Right hindlimb (tissue), 1 donor: ENCODE results near the gene S100A7.

Source experiments
- DNase-seq: peaks from one replicate; pipeline ENCODE4 v3.0.0-alpha.2; 2018

Gene S100A7

GRCh38 chr1:153460551-153460950, at the start of gene S100A7:
Gene S100A7 (minus strand): TSS chr1:153460651. CDS start chr1:153459013, 1,638 bp downstream.
- no peak for DNase-seq

GRCh38 chr1:153509729-153510354, 49.4 kb upstream of the S100A7 start:
- no peak for DNase-seq

GRCh38 chr1:153509036-153509435, 48.6 kb upstream of the S100A7 start:
- no peak for DNase-seq

DNA sequence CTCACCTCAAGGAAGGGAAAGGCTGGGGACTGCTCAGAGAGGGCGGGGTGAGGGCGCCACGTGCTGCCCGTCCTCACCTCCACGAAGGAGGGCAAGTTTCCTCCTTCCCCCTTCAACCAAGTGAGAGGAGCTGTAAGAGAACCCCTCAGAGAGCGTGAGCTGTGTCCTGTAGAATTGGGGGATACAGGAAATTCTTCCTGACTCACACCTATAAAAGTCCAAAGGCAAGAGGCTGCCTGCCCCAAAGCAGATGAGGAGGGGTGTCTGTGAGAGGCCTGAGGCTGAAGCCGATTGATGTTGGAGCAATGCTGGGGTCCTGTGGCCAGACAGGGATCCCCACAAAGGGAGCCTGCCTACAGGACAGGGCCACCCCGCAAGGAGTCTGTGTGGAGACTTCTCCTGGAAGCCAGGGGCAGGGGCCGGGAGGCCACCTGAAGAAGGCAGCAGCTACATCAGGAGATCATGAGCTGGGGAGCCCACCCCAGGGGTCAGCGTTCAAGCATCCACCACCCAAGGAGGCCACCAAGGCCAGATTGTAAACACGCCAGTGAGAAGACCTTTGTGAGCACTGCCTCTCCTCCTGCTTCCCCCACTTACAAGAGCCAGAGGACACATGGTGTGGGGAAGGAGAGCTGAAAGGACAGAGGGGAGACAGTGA, 47.6 kb upstream of the S100A7 start:
- DNase-seq, result no peak

- peak; percentile 94 for DNase-seq
Observed at GRCh38 chr1:153506831-153507413, 46.5 kb upstream of the S100A7 start.

DNA sequence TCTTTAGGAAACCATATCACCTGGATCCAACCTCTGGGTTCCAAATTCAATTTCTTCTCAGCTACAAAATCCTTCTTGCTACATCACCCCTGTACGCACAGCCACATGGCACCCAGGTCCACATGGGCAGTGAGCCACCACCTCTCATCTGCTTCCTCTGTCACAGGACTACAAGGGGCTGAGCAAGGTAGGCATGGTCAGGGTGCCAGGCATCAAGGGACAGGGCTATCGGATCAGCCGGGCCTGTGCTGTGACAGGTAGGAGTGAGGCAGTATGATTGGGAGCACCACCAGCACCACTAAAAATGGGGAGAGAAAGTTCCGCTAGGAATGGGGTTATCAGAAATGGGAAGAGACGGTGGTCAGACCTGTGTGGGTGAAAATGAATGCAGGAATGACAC, 45.9 kb upstream of the S100A7 start:
- DNase-seq, result no peak

GRCh38 chr1:153505576-153505975, 45.1 kb upstream of the S100A7 start:
- no peak for DNase-seq

DNA sequence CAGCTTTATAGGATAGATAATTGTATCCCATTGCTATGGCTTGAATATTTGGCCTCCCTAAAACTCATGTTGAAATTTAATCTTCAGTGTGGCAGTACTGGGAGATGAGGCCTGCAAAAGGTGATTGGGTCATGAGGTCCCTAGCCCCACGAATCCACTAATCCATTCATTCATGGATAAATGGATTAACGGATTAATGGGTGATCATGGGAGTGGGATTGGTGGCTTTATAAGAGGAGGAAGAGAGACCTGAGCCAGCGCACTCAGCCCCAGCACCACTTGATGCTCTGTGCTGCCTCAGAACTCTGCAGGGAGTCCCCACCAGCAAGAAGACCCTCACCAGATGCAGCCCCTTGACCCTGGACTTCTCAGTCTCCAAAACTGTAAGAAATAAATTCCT, 43.3 kb upstream of the S100A7 start:
- DNase-seq, result no peak

DNA sequence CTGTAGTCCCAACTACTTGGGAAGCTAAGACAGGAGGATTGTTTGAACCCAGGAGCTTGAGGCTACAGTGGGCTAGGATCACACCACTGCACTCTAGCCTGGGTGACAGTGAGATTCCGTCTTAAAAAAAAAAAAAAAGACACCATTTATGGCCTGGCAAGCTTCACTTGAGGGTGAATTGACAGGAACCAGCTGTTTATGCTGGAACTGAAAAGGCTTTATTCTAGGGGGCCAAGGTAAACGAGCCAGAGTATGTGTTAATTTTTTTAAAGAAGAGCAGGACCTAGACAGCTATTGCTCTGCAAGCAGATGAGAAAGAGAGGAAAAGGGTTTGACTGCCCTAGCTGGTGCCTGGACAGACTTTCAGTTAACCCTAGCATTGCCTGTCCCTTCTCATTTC, 38.3 kb upstream of the S100A7 start:
- DNase-seq, result no peak

GRCh38 chr1:153495536-153495935, 35.1 kb upstream of the S100A7 start:
- DNase-seq, result no peak

GRCh38 chr1:153494976-153495535, 34.6 kb upstream of the S100A7 start:
- DNase-seq, result peak; percentile 80

GRCh38 chr1:153493343-153493960, 33.0 kb upstream of the S100A7 start:
- no peak for DNase-seq

GRCh38 chr1:153490272-153491051, 30.0 kb upstream of the S100A7 start:
- peak; percentile 81 for DNase-seq

- DNase-seq, result no peak
Observed at GRCh38 chr1:153488731-153489130, 28.3 kb upstream of the S100A7 start.

GRCh38 chr1:153487707-153488106, 27.3 kb upstream of the S100A7 start:
- DNase-seq, result no peak

DNA sequence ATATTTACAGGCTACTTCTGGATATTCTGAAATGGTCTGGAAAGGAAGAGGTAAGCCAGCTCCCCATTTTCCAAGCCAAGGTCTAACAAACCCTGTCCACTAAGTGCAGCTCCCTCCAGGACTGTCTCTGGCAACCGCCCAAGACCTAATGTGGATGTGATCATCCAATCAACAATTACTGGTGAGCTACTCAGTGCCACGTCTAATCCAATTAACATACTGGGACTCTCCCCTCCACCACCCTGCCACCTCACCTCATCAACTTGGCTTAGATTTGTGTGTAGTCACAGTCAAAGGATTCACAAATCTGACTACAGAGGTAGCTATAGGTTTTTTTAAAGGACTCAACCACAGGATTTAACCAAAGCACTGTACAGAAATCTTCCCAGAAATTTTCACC, 25.4 kb upstream of the S100A7 start:
- no peak for DNase-seq

DNA sequence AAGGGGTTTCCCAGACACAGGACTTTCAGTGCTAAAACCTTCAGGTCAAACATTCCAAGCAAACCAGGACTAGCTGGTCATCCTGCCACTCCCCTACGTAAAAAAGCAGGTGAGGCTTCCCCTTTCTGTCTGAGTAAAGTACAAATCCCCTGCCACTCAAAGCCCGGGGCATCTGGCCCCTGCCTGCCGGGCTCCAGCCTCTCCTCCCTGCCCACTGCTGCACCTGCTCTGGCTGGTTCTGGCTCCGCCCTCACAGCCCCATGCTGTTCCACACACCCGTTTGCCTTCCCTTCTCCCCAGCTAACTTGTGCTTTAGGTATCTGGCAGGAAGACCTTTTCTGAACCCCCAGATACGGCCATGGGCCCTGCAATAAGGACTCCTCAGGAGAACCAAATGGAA, 23.3 kb upstream of the S100A7 start:
- no peak for DNase-seq

DNA sequence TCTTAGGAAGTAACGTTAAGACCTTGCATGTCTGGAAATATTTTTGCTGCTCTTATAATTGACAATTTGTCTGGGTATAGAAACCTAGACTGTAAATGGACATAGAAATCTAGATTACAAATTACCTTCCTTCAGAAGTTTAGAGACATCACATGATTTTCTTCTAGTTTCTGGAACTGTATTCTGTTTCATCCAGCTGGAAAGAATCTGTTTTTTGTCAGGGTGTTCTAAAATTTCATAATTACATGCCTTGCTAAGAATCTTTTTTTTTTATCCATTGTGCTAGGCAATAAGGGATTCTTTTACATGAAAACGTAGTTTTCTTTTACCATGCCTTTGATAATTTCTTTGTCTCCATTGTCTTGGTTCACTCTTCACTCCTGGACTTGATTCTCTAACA, 20.7 kb upstream of the S100A7 start:
- no peak for DNase-seq

DNA sequence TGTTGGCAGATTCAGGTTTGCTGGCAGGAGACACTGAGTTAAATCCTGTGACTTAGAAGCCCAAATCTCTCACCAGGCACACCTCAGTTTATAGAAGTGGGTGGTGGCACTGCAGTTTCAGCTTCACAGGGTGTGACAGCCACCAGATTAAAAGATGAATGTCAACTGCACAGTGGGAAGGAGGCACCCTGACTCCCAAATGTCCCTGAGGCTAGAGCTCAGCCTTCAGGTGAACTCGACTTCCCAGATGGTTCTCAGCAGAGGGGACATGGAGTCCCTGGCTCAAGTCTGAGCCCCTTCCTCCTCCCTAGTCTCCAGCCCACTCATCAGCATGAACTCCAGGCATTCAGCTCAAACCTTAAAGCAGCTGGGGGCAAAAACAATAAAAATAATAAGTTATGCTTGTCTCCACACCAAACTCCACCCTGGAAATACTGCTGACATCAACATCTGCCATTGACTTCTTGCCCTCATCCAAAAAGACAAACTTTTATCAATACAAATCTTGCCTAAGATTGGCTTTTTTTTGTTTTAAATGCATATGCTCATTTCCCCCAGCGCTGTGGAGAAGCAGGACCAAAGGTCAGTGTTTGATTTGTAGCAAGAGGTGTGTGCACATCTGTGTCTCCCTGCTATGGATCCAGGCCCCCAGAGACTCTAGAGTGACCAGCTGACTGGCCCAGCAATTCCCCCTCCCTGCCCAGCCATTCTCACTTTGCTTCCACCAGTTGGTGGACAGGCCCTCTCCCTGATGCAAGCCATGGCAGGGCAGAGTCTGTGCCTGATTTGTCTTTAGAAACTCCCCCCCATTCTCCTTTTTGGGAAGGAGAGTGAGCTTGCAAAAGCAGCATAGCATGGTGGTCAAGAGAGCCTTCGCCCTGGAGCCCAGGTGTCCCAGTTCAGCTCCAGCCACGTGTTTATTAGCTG, 18.5 kb upstream of the S100A7 start:
- no peak for DNase-seq

GRCh38 chr1:153478047-153478691, 17.7 kb upstream of the S100A7 start:
- DNase-seq, result no peak

GRCh38 chr1:153476491-153477093, 16.1 kb upstream of the S100A7 start:
- no peak for DNase-seq
